SK-MEL-5 (cell line): Measurements from ENCODE around the gene PPP2R2B. TPM values are rescaled to one million over a fixed set of nuclear protein-coding genes. Genes with fewer than 3 reads are reported as not detected.

Source experiments
- DNase-seq: peaks from one replicate; pipeline ENCODE4 v3.0.0-alpha.2; 2016; ENCODE audit warnings: low read depth, low spot score
- in situ Hi-C: cut with HindIII; loops from 2 replicates; pipeline ENCODE4 v1.10.0; 2016; ENCODE audit warnings: low sequenced_read_pairs, high pct_unique_total_duplicates, low pct_unique_long_range_greater_than_20kb
- total RNA-seq: library from RNA; depleted of rRNA; stranded (reverse); fragments of >200 nt; shearing (Covaris generic); gene quantifications from 2 replicates; pipeline ENCODE4 v1.2.3, GENCODE V29; 2014

The PPP2R2B gene
- total RNA-seq, 1 experiment from 2014 or later = not detected

GRCh38 chr5:146699664-146700418 lies 178.7 kb downstream of the PPP2R2B start:
- no peak for DNase-seq
- in situ Hi-C loops = no loop called here

GRCh38 chr5:146699138-146699537 lies 179.4 kb downstream of the PPP2R2B start:
- no peak for DNase-seq
- in situ Hi-C loops = no loop called here

GRCh38 chr5:146698651-146699050 lies 179.9 kb downstream of the PPP2R2B start:
- DNase-seq = no peak
- in situ Hi-C loops = no loop called here

- DNase-seq = no peak
- in situ Hi-C loops = no loop called here
Measured at GRCh38 chr5:146697211-146697610, 181.3 kb downstream of the PPP2R2B start.

- in situ Hi-C loops = no loop called here
- no peak for DNase-seq
Measured at GRCh38 chr5:146695646-146696045, 182.9 kb downstream of the PPP2R2B start.

- no peak for DNase-seq
- in situ Hi-C loops = no loop called here
Measured at GRCh38 chr5:146690880-146691355, 187.6 kb downstream of the PPP2R2B start.

- DNase-seq = no peak
- in situ Hi-C loops = no loop called here
Measured at GRCh38 chr5:146687630-146688029, 190.9 kb downstream of the PPP2R2B start.

- no peak for DNase-seq
- in situ Hi-C loops = no loop called here
Measured at GRCh38 chr5:146683861-146684260, 194.7 kb downstream of the PPP2R2B start.

- no peak for DNase-seq
- in situ Hi-C loops = no loop called here
Measured at GRCh38 chr5:146682899-146683532, 195.5 kb downstream of the PPP2R2B start.

- no peak for DNase-seq
- in situ Hi-C loops = no loop called here
Measured at GRCh38 chr5:146681585-146682105, 196.9 kb downstream of the PPP2R2B start.

GRCh38 chr5:146680846-146681584 lies 197.5 kb downstream of the PPP2R2B start:
- in situ Hi-C loops = no loop called here
- DNase-seq = no peak

- in situ Hi-C loops = no loop called here
- DNase-seq = no peak
Measured at GRCh38 chr5:146675636-146676035, 202.9 kb downstream of the PPP2R2B start.

- DNase-seq = no peak
- in situ Hi-C loops = no loop called here
Measured at GRCh38 chr5:146672866-146673265, 205.7 kb downstream of the PPP2R2B start.

GRCh38 chr5:146671561-146672295 lies 206.8 kb downstream of the PPP2R2B start:
- no peak for DNase-seq
- in situ Hi-C loops = no loop called here

- in situ Hi-C loops = no loop called here
- DNase-seq = no peak
Measured at GRCh38 chr5:146669656-146670055, 208.9 kb downstream of the PPP2R2B start.

- in situ Hi-C loops = no loop called here
- no peak for DNase-seq
Measured at GRCh38 chr5:146667633-146668272, 210.8 kb downstream of the PPP2R2B start.

GRCh38 chr5:146662229-146662628 lies 216.3 kb downstream of the PPP2R2B start:
- DNase-seq = peak; percentile 44

More at GRCh38 chr5:146662229-146662628, 216.3 kb downstream of the PPP2R2B start:
- in situ Hi-C loops = no loop called here
